GM21381 (cell line): ENCODE results near the gene PPFIBP2.

Source experiments
- ATAC-seq: cut with Tn5 transposase; IDR thresholded peaks from one replicate; pipeline ENCODE4 v1.9.1; 2021; ENCODE audit warnings: mild to moderate bottlenecking, moderate library complexity; ENCODE audit not compliant: unreplicated experiment

PPFIBP2 gene

GRCh38 chr11:7683571-7683970, 169.8 kb downstream of the PPFIBP2 start:
- ATAC-seq: no peak

- ATAC-seq: no peak
Observed at GRCh38 chr11:7686761-7687160, 173.0 kb downstream of the PPFIBP2 start.

- ATAC-seq: no peak
Observed at GRCh38 chr11:7687386-7687785, 173.6 kb downstream of the PPFIBP2 start.

GRCh38 chr11:7688238-7688826, 174.5 kb downstream of the PPFIBP2 start:
- ATAC-seq: peak; percentile 75

- no peak for ATAC-seq
Observed at GRCh38 chr11:7689239-7689638, 175.4 kb downstream of the PPFIBP2 start.

- no peak for ATAC-seq
Observed at GRCh38 chr11:7690648-7691047, 176.8 kb downstream of the PPFIBP2 start.

- no peak for ATAC-seq
Observed at GRCh38 chr11:7691759-7692350, 178.1 kb downstream of the PPFIBP2 start.

- no peak for ATAC-seq
Observed at GRCh38 chr11:7692426-7692825, 178.6 kb downstream of the PPFIBP2 start.

GRCh38 chr11:7694235-7694634, 180.4 kb downstream of the PPFIBP2 start:
- no peak for ATAC-seq

- ATAC-seq: no peak
Observed at GRCh38 chr11:7696424-7696823, 182.6 kb downstream of the PPFIBP2 start.
